Measurements from ENCODE around the gene HOXB5. TPM values are rescaled to one million over a fixed set of nuclear protein-coding genes. Genes with fewer than 3 reads are reported as not detected.
A peak's percentile ranks its signal among the peaks of the same experiment; 100 is the strongest.

The HOXB5 gene
- total and polyA plus RNA-seq, 10 of the 15 experiments (the other 5 are each of a cell fraction or from before 2014, with no cell fraction given): not detected

DNA sequence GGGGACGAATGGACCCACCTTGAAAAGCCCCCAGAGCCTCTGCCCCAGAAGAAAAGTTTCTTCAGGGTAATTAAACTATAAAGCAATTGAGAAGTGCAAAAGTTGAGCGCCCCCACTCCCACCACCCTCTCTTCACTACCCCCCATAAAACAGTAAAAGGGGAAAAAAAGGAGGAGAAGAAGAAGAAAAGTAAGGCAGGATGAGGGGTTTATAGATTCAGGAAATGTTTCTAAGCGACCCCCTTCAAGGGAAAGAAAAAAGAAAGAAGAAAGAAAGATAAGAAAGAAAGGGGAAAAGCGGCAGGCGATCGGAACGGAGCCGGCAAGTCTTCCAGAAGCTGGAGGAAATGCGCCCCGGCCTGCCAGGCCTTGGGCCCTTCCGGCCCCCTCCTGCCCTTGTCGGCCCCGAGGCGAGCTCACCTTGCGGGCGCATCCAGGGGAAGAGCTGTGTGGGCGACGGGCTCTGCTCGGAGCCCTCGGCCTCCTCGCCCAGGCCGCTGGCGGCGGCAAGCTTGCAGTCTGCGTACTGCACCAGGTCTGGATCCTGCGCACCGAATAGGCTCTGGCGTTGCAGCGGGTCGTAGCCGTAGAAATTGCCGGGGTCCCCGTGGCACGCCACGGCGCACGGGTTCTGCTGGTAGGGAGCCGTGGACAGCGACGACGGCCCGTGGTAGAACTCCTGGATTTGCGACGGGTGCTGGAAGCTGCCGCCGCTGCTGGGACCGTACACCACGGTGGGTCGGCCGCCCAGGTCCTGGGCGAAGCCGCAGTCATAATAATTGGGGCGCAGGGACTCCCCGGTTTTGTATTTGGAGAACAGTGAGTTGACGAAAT lies 20.5 kb upstream of the HOXB5 start:
- POLR2A ChIA-PET: no interaction called here
- RAD21 ChIA-PET (ENCODE audit: unreplicated experiment): no interaction called here
- BruUV-seq (replicated peaks): no TSS peak
- SMC1A ChIA-PET (ENCODE audit: uncharacterized antibody, unreplicated experiment): no interaction called here
- CTCF ChIA-PET: interaction anchor here (1.2 to 1.3 kb wide), 2 partner anchors 11 to 21 kb away, joined by 3 to 7 read pairs; partner anchors contain the start of gene HOXB5
- Histone ChIP-seq H3K9ac (ENCODE audit: control insufficient read depth, insufficient read depth, low read length) (no peak overlapping the region), H3K27ac (ENCODE audit: control insufficient read depth, insufficient read depth) (no peak overlapping the region), H3K27me3 (replicated peaks in 1 of 2; ENCODE audit: control insufficient read depth in 2 of 2, insufficient read depth in 2 of 2, low read length in 1 of 2) (peaks cover 26 to 28% of the 10 kb centered on the region in 2 experiments), H3K9me3 (replicated peaks; ENCODE audit: control insufficient read depth, insufficient read depth, low read length) (no peaks in the 10 kb centered on the region), H3K79me2 (ENCODE audit: control insufficient read depth, insufficient read depth, low read length) (no peaks in the 10 kb centered on the region), H3K4me2 (ENCODE audit: control insufficient read depth, insufficient read depth) (peak overlapping the region; percentile 25; the same call in 1 of the 2 replicates), H3K4me1 (ENCODE audit: control insufficient read depth, insufficient read depth, low read length) (peaks cover 11% of the 10 kb centered on the region), H3K4me3 (no peak overlapping the region), H3K36me3 (ENCODE audit: control insufficient read depth in 2 of 2, insufficient read depth in 2 of 2, low read length in 1 of 2) (no peaks in the 10 kb centered on the region; a peak in 1 of 4 replicates), H4K20me1 (ENCODE audit: control insufficient read depth, insufficient read depth) (no peaks in the 10 kb centered on the region), H2AFZ (ENCODE audit: control insufficient read depth, low read depth, low read length) (no peak overlapping the region)
- intact Hi-C loops (cut with micrococcal nuclease; ENCODE audit: unreplicated experiment) (no loop called here), in situ Hi-C loops (cut with MboI) (no loop called here)
- ATAC-seq: no peak
- 12% methylated on average over 52 of the region's 55 CpGs for WGBS (ENCODE audit: insufficient coverage, insufficient replicate concordance, low lambda C conversion rate, missing lambda C conversion rate)
- FAIRE-seq: no peak
- no peak for DNase-seq (ENCODE audit: low read depth, low spot score)
- TF ChIP-seq ZNF274 (IDR thresholded peaks at IDR 0.05; ENCODE audit: insufficient read depth, insufficient read length): no peak
- TF ChIP-seq SUZ12 (IDR thresholded peaks at IDR 0.05; ENCODE audit: unreplicated experiment): peak; percentile 85
- 0 out of 2 replicates have a peak, but pooled peaks have one; percentile 71 for TF ChIP-seq EZH2 (IDR thresholded peaks at IDR 0.05; ENCODE audit: borderline replicate concordance, control insufficient read depth, low read depth, low read length)

Measured in GM12878 (cell line).